Measurements from ENCODE around the gene PDLIM4. TPM values are rescaled to one million over a fixed set of nuclear protein-coding genes. Genes with fewer than 3 reads are reported as not detected.

The PDLIM4 gene
- total and polyA plus RNA-seq, 2 experiments from 2014 or later, result 25.2 to 31.8 TPM

DNA sequence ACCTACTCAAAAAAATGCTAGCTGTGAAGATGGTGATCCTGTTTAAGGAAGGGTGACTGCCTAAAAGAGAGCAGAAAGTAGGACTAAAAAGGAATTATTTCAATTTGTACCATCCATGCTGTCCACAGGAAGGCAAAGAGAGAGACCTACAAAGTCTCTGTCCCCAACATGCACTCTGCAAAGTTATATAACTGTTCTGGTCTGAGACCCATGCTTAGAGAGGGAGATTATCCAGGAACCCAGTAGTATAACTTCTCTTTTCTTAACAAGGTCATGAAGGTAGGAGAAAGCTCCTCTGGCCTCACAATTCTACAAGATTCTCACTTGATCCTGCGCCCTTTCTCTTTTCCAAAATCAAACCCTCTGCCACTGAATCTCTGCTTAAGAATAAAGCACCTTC lies 62.5 kb downstream of the PDLIM4 start:
- H3K4me1 ChIP-seq (ENCODE audit: insufficient read depth), result peaks cover 15% of the 10 kb centered on the region
- no peak overlapping the region for H3K4me3 Mint-ChIP-seq
- H4K20me1 ChIP-seq (replicated peaks; ENCODE audit: insufficient read depth), result no peaks in the 10 kb centered on the region
- H3F3A ChIP-seq (replicated peaks; ENCODE audit: low read depth), result no peaks in the 10 kb centered on the region
- H3K36me3 Mint-ChIP-seq (ENCODE audit: low read depth), result no peaks in the 10 kb centered on the region
- no peaks in the 10 kb centered on the region for H3K9me2 ChIP-seq (ENCODE audit: insufficient read depth)
- no peak overlapping the region for H3K27ac ChIP-seq (ENCODE audit: low read depth)
- H3K4me2 ChIP-seq, result no peak overlapping the region
- no peak for DNase-seq (ENCODE audit: low spot score)
- no peak overlapping the region for H3K4me3 ChIP-seq
- H2AFZ ChIP-seq, result no peak overlapping the region
- no peak for ATAC-seq
- H3K27me3 ChIP-seq (ENCODE audit: insufficient read depth), result no peaks in the 10 kb centered on the region
- H3K4me1 Mint-ChIP-seq, result peaks cover 24% of the 10 kb centered on the region
- H3K27me3 Mint-ChIP-seq (ENCODE audit: insufficient read depth, low read depth, poor library complexity), result peaks cover 2% of the 10 kb centered on the region
- no peaks in the 10 kb centered on the region for H3K36me3 ChIP-seq (ENCODE audit: insufficient read depth)
- no peak overlapping the region for H3K27ac Mint-ChIP-seq
- TF ChIP-seq, protein P1, sequence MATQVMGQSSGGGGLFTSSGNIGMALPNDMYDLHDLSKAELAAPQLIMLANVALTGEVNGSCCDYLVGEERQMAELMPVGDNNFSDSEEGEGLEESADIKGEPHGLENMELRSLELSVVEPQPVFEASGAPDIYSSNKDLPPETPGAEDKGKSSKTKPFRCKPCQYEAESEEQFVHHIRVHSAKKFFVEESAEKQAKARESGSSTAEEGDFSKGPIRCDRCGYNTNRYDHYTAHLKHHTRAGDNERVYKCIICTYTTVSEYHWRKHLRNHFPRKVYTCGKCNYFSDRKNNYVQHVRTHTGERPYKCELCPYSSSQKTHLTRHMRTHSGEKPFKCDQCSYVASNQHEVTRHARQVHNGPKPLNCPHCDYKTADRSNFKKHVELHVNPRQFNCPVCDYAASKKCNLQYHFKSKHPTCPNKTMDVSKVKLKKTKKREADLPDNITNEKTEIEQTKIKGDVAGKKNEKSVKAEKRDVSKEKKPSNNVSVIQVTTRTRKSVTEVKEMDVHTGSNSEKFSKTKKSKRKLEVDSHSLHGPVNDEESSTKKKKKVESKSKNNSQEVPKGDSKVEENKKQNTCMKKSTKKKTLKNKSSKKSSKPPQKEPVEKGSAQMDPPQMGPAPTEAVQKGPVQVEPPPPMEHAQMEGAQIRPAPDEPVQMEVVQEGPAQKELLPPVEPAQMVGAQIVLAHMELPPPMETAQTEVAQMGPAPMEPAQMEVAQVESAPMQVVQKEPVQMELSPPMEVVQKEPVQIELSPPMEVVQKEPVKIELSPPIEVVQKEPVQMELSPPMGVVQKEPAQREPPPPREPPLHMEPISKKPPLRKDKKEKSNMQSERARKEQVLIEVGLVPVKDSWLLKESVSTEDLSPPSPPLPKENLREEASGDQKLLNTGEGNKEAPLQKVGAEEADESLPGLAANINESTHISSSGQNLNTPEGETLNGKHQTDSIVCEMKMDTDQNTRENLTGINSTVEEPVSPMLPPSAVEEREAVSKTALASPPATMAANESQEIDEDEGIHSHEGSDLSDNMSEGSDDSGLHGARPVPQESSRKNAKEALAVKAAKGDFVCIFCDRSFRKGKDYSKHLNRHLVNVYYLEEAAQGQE (IDR thresholded peaks at IDR 0.05; ENCODE audit: unreplicated experiment), result no peak
- no peak for TF ChIP-seq EZH2phosphoT487 (IDR thresholded peaks at IDR 0.05; ENCODE audit: unreplicated experiment)
- TF ChIP-seq NANOG (IDR thresholded peaks at IDR 0.05; ENCODE audit: borderline replicate concordance), result no peak
- TF ChIP-seq ZNF114 (CRISPR knock-in tag; IDR thresholded peaks at IDR 0.05), result no peak
- no peak for TF ChIP-seq ZNF331 (CRISPR knock-in tag; IDR thresholded peaks at IDR 0.05; ENCODE audit: low read depth)
- TF ChIP-seq, protein P2, sequence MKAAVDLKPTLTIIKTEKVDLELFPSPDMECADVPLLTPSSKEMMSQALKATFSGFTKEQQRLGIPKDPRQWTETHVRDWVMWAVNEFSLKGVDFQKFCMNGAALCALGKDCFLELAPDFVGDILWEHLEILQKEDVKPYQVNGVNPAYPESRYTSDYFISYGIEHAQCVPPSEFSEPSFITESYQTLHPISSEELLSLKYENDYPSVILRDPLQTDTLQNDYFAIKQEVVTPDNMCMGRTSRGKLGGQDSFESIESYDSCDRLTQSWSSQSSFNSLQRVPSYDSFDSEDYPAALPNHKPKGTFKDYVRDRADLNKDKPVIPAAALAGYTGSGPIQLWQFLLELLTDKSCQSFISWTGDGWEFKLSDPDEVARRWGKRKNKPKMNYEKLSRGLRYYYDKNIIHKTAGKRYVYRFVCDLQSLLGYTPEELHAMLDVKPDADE (IDR thresholded peaks at IDR 0.05), result no peak
- TF ChIP-seq JUNB (IDR thresholded peaks at IDR 0.05; ENCODE audit: unreplicated experiment), result no peak
- no peak for TF ChIP-seq POLR2AphosphoS5 (IDR thresholded peaks at IDR 0.05; ENCODE audit: low read depth)
- TF ChIP-seq STAT1 (IDR thresholded peaks at IDR 0.05; ENCODE audit: unreplicated experiment), result no peak
- TF ChIP-seq, protein P3, sequence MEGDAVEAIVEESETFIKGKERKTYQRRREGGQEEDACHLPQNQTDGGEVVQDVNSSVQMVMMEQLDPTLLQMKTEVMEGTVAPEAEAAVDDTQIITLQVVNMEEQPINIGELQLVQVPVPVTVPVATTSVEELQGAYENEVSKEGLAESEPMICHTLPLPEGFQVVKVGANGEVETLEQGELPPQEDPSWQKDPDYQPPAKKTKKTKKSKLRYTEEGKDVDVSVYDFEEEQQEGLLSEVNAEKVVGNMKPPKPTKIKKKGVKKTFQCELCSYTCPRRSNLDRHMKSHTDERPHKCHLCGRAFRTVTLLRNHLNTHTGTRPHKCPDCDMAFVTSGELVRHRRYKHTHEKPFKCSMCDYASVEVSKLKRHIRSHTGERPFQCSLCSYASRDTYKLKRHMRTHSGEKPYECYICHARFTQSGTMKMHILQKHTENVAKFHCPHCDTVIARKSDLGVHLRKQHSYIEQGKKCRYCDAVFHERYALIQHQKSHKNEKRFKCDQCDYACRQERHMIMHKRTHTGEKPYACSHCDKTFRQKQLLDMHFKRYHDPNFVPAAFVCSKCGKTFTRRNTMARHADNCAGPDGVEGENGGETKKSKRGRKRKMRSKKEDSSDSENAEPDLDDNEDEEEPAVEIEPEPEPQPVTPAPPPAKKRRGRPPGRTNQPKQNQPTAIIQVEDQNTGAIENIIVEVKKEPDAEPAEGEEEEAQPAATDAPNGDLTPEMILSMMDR (conservative IDR thresholded peaks at IDR 0.05; ENCODE audit: low read depth in 2 of 2), result no peak
- TF ChIP-seq, protein P4, sequence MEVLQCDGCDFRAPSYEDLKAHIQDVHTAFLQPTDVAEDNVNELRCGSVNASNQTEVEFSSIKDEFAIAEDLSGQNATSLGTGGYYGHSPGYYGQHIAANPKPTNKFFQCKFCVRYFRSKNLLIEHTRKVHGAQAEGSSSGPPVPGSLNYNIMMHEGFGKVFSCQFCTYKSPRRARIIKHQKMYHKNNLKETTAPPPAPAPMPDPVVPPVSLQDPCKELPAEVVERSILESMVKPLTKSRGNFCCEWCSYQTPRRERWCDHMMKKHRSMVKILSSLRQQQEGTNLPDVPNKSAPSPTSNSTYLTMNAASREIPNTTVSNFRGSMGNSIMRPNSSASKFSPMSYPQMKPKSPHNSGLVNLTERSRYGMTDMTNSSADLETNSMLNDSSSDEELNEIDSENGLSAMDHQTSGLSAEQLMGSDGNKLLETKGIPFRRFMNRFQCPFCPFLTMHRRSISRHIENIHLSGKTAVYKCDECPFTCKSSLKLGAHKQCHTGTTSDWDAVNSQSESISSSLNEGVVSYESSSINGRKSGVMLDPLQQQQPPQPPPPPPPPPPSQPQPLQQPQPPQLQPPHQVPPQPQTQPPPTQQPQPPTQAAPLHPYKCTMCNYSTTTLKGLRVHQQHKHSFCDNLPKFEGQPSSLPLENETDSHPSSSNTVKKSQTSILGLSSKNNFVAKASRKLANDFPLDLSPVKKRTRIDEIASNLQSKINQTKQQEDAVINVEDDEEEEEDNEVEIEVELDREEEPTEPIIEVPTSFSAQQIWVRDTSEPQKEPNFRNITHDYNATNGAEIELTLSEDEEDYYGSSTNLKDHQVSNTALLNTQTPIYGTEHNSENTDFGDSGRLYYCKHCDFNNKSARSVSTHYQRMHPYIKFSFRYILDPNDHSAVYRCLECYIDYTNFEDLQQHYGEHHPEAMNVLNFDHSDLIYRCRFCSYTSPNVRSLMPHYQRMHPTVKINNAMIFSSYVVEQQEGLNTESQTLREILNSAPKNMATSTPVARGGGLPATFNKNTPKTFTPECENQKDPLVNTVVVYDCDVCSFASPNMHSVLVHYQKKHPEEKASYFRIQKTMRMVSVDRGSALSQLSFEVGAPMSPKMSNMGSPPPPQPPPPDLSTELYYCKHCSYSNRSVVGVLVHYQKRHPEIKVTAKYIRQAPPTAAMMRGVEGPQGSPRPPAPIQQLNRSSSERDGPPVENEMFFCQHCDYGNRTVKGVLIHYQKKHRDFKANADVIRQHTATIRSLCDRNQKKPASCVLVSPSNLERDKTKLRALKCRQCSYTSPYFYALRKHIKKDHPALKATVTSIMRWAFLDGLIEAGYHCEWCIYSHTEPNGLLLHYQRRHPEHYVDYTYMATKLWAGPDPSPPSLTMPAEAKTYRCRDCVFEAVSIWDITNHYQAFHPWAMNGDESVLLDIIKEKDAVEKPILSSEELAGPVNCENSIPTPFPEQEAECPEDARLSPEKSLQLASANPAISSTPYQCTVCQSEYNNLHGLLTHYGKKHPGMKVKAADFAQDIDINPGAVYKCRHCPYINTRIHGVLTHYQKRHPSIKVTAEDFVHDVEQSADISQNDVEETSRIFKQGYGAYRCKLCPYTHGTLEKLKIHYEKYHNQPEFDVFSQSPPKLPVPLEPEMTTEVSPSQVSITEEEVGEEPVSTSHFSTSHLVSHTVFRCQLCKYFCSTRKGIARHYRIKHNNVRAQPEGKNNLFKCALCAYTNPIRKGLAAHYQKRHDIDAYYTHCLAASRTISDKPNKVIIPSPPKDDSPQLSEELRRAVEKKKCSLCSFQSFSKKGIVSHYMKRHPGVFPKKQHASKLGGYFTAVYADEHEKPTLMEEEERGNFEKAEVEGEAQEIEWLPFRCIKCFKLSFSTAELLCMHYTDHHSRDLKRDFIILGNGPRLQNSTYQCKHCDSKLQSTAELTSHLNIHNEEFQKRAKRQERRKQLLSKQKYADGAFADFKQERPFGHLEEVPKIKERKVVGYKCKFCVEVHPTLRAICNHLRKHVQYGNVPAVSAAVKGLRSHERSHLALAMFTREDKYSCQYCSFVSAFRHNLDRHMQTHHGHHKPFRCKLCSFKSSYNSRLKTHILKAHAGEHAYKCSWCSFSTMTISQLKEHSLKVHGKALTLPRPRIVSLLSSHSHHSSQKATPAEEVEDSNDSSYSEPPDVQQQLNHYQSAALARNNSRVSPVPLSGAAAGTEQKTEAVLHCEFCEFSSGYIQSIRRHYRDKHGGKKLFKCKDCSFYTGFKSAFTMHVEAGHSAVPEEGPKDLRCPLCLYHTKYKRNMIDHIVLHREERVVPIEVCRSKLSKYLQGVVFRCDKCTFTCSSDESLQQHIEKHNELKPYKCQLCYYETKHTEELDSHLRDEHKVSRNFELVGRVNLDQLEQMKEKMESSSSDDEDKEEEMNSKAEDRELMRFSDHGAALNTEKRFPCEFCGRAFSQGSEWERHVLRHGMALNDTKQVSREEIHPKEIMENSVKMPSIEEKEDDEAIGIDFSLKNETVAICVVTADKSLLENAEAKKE (CRISPR knock-in tag; IDR thresholded peaks at IDR 0.05), result no peak
- TF ChIP-seq EZH2 (IDR thresholded peaks at IDR 0.05; ENCODE audit: low read depth, unreplicated experiment), result no peak
- TF ChIP-seq CREB1 (CRISPR knock-in tag; IDR thresholded peaks at IDR 0.05; ENCODE audit: low read depth), result no peak
- H3K79me2 ChIP-seq (replicated peaks; ENCODE audit: insufficient read depth), result no peaks in the 10 kb centered on the region
- no peaks in the 10 kb centered on the region for H3K9me3 Mint-ChIP-seq

Measured in GM23338 (cell line).